HUES6 (cell line): Measurements from ENCODE around the gene IDH3B.
"Not testable (repeated sequence)": the region's sequence is repeated elsewhere in the genome, so short reads cannot be mapped to it uniquely, and the experiment has no call there.

ENCODE experiments used
- H3K27ac ChIP-seq: 2 replicates; pipeline ENCODE4 v1.7.0; 2013; ENCODE audit warnings: low read depth, mild to moderate bottlenecking, low read length, inconsistent platforms
- H3K27me3 ChIP-seq: 2 replicates; pipeline ENCODE4 v1.6.1; 2013; ENCODE audit warnings: low read length; ENCODE audit not compliant: control insufficient read depth, insufficient read depth
- H3K36me3 ChIP-seq: 2 replicates; pipeline ENCODE4 v1.6.1; 2013; ENCODE audit warnings: low read length; ENCODE audit not compliant: control insufficient read depth, insufficient read depth
- H3K4me1 ChIP-seq: 2 replicates; pipeline ENCODE4 v1.6.1; 2013; ENCODE audit warnings: low read length; ENCODE audit not compliant: control insufficient read depth, insufficient read depth
- H3K4me3 ChIP-seq: 2 replicates; pipeline ENCODE4 v1.5.1; 2013; ENCODE audit warnings: low read depth, low read length
- H3K9ac ChIP-seq: one replicate; pipeline ENCODE4 v1.6.1; 2013; ENCODE audit warnings: mild to moderate bottlenecking, low read length
- H3K9me3 ChIP-seq: 2 replicates; pipeline ENCODE4 v1.6.1; 2013; ENCODE audit warnings: low read depth, low read length; ENCODE audit not compliant: control insufficient read depth, insufficient read depth

The IDH3B gene

GRCh38 chr20:2701671-2702081 is 37.7 kb upstream of the IDH3B start:
- H3K27me3 ChIP-seq = peaks cover 97% of the 10 kb centered on the region
- H3K4me3 ChIP-seq = peak overlapping the region; percentile 20; the same call in 1 of the 2 replicates
- H3K9me3 ChIP-seq = no peaks in the 10 kb centered on the region; the same call in 1 of the 2 replicates
- no peaks in the 10 kb centered on the region for H3K36me3 ChIP-seq
- H3K4me1 ChIP-seq = peaks cover 51% of the 10 kb centered on the region
- no peak overlapping the region for H3K27ac ChIP-seq
- no peak overlapping the region for H3K9ac ChIP-seq

- Histone ChIP-seq H3K4me3 (peak overlapping the region; percentile 20; the same call in 1 of the 2 replicates), H3K4me1 (peaks cover 45% of the 10 kb centered on the region), H3K9me3 (no peaks in the 10 kb centered on the region; the same call in 1 of the 2 replicates), H3K27ac (no peak overlapping the region), H3K27me3 (peaks cover 97% of the 10 kb centered on the region), H3K36me3 (no peaks in the 10 kb centered on the region), H3K9ac (no peak overlapping the region)
These were observed 37.1 kb upstream of the IDH3B start for GRCh38 chr20:2700913-2701620.

- peaks cover 42% of the 10 kb centered on the region for H3K4me1 ChIP-seq
- no peaks in the 10 kb centered on the region; the same call in 1 of the 2 replicates for H3K9me3 ChIP-seq
- peaks cover 97% of the 10 kb centered on the region for H3K27me3 ChIP-seq
- no peaks in the 10 kb centered on the region for H3K36me3 ChIP-seq
- no peak overlapping the region for H3K9ac ChIP-seq
- no peak overlapping the region for H3K4me3 ChIP-seq
- no peak overlapping the region for H3K27ac ChIP-seq
These were observed 35.9 kb upstream of the IDH3B start for GRCh38 chr20:2699775-2700413.

DNA sequence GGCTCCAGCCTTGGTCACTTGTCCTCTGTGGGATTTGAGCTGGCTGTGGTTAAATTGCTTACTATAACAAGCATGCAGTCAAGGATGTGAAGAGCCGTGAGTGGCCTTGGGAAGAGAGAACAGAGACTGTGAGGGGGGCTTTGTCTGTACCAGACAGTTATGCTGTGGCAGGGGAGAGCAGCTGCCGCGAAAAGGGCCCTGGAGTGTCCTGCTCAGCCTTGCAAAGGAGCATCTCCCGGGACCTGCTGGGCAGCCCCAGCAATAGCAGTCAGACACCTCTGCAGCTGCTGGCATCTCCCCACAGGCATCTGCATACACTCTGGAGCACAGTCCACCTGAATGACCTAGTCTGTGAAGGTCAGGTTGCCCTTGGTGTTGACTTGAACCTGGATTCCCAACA is 34.9 kb upstream of the IDH3B start:
- peaks cover 40% of the 10 kb centered on the region for H3K4me1 ChIP-seq
- no peaks in the 10 kb centered on the region for H3K36me3 ChIP-seq
- peaks cover 97% of the 10 kb centered on the region for H3K27me3 ChIP-seq
- H3K9me3 ChIP-seq = no peaks in the 10 kb centered on the region; the same call in 1 of the 2 replicates
- no peak overlapping the region for H3K27ac ChIP-seq
- H3K4me3 ChIP-seq = no peak overlapping the region
- no peak overlapping the region for H3K9ac ChIP-seq

- Histone ChIP-seq H3K36me3 (no peaks in the 10 kb centered on the region), H3K9ac (no peak overlapping the region), H3K27ac (no peak overlapping the region), H3K4me1 (peaks cover 40% of the 10 kb centered on the region), H3K27me3 (peaks cover 97% of the 10 kb centered on the region), H3K9me3 (no peaks in the 10 kb centered on the region), H3K4me3 (no peak overlapping the region)
These were observed 34.3 kb upstream of the IDH3B start for GRCh38 chr20:2698186-2698817.

DNA sequence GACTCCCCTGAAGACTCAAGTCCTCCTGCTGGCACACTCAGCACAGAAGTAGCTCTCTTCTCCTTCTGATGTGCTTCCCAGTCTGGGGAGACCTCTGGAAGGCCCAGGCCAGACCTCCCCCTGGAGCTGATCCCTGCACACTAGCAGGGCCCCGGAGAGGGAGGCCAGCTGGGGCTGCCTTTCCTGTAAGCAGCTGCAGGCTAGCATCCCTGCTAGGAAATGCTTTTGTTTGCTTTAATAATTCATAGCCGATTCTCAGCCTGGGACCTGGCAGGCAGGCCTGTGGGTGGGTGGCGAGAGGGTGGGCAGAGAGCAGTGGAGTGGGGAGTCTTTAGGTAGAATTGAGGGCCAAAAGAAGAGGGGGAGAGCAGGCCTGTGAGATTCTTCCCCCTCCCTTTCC is 33.8 kb upstream of the IDH3B start:
- H3K27me3 ChIP-seq = peaks cover 94% of the 10 kb centered on the region
- no peak overlapping the region for H3K27ac ChIP-seq
- no peak overlapping the region for H3K4me3 ChIP-seq
- H3K36me3 ChIP-seq = no peaks in the 10 kb centered on the region
- no peaks in the 10 kb centered on the region for H3K9me3 ChIP-seq
- peaks cover 40% of the 10 kb centered on the region for H3K4me1 ChIP-seq
- H3K9ac ChIP-seq = no peak overlapping the region

GRCh38 chr20:2696646-2697045 is 32.6 kb upstream of the IDH3B start:
- Histone ChIP-seq H3K9ac (no peak overlapping the region), H3K9me3 (no peaks in the 10 kb centered on the region), H3K4me1 (peaks cover 35% of the 10 kb centered on the region), H3K36me3 (no peaks in the 10 kb centered on the region), H3K4me3 (no peak overlapping the region), H3K27ac (no peak overlapping the region), H3K27me3 (peaks cover 91% of the 10 kb centered on the region)

DNA sequence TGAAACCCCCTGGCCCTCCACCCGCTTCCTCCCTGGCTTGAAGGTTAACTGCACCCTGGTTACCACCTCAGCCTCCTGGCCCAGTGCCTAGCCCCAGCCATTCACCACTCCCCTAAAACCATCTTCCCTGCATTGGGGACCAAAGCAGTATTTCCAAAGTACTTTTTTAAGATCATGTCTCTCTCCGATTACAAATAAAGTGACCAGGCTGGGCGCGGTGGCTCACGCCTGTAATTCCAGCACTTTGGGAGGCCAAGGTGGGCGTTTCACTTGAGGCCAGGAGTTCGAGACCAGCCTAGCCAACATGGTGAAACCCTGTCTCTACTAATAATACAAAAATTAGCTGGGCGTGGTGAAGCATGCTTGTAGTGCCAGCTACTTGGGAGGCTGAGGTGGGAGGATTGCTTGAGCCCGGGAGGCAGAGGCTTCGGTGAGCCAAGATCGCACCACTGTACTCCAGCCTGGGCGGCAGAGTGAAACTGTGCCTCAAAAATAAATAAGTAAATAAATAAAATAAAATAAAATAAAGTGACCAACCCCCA is 32.0 kb upstream of the IDH3B start:
- not testable (repeated sequence) for H3K9me3 ChIP-seq, H3K4me3 ChIP-seq, H3K27ac ChIP-seq, H3K9ac ChIP-seq, H3K36me3 ChIP-seq
- Histone ChIP-seq H3K4me1 (peaks cover 31% of the 10 kb centered on the region), H3K27me3 (peaks cover 91% of the 10 kb centered on the region)

DNA sequence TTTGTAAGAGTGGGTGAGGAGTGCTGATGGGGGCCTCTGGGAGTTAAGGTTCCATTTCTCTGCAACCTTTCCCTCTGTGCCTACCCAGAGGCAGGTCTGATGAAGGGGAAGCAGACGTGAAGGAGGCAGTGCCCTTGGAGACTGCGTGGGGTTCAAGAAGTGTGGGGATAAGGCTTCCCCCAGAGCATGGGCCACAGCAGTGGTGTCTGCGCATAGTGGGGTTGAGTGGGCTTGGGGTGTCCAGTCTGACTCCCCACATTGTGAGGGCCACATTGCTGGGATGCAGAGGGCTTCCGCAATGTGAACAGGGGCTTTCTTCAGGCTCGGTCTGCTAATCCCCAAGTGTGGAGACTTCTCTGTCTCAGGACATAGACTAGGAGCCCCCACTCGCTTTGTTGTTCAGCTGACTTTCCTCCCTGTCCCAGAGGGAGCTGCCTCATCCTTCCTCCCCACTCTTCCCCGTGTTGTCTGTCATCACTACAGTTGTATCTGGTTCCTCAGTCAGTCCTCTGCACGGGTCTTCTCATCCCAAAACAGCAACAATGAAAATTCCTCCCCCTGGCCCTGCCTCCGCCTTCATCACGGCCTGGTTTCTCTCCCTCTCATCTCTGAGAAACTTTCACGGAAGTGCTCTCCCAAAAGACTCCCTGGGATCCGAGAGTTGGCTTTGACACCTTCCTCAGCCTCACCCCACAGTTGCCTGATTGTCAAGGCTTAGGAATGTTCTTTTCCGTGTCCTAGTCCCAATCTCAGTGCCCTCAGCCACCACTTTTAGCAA is 31.4 kb upstream of the IDH3B start:
- H3K27ac ChIP-seq = no peak overlapping the region
- peaks cover 24% of the 10 kb centered on the region for H3K4me1 ChIP-seq
- H3K27me3 ChIP-seq = peaks cover 91% of the 10 kb centered on the region

DNA sequence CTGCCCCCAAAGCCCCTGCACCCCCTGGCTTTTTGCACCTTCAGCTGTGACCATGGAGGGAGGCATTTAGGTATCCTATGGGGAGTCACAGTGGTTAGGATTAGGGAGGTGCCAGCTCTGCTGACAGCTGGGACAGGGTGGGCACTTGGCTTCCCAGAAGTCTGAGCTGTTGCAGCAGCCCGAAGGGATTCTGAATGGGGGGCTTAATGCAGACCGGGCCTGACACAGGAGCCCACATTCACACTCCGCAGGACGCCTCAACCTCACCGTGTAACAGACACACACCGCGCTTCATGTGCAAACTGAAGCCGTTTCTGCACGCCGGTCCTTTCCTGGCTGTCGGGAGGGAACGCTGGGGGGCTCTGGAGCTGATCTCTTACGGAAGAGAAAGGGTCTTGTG is 30.5 kb upstream of the IDH3B start:
- H3K9me3 ChIP-seq = no peaks in the 10 kb centered on the region
- no peaks in the 10 kb centered on the region for H3K36me3 ChIP-seq
- peaks cover 91% of the 10 kb centered on the region for H3K27me3 ChIP-seq
- peaks cover 17% of the 10 kb centered on the region; the same call in 1 of the 2 replicates for H3K4me1 ChIP-seq
- no peak overlapping the region for H3K9ac ChIP-seq
- H3K27ac ChIP-seq = no peak overlapping the region
- H3K4me3 ChIP-seq = no peak overlapping the region

More for the DNA sequence above, 31.4 kb upstream of the IDH3B start:
- H3K36me3 ChIP-seq = no peaks in the 10 kb centered on the region
- no peak overlapping the region for H3K9ac ChIP-seq
- no peak overlapping the region for H3K4me3 ChIP-seq
- no peaks in the 10 kb centered on the region for H3K9me3 ChIP-seq
